WI38 (cell line): ENCODE data around the gene HEBP1.

Experiments used
- H3K4me3 ChIP-seq: 2 replicates; pipeline ENCODE4 v1.5.1; 2011; ENCODE audit warnings: low read depth, mild to moderate bottlenecking, control low read depth, low read length
- TF ChIP-seq, protein P1 (sequence below): IDR thresholded peaks from 2 replicates; pipeline ENCODE4 v1.5.1; 2012; ENCODE audit warnings: low read depth, mild to moderate bottlenecking, control low read depth, low read length

Gene HEBP1, protein sequence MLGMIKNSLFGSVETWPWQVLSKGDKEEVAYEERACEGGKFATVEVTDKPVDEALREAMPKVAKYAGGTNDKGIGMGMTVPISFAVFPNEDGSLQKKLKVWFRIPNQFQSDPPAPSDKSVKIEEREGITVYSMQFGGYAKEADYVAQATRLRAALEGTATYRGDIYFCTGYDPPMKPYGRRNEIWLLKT

DNA sequence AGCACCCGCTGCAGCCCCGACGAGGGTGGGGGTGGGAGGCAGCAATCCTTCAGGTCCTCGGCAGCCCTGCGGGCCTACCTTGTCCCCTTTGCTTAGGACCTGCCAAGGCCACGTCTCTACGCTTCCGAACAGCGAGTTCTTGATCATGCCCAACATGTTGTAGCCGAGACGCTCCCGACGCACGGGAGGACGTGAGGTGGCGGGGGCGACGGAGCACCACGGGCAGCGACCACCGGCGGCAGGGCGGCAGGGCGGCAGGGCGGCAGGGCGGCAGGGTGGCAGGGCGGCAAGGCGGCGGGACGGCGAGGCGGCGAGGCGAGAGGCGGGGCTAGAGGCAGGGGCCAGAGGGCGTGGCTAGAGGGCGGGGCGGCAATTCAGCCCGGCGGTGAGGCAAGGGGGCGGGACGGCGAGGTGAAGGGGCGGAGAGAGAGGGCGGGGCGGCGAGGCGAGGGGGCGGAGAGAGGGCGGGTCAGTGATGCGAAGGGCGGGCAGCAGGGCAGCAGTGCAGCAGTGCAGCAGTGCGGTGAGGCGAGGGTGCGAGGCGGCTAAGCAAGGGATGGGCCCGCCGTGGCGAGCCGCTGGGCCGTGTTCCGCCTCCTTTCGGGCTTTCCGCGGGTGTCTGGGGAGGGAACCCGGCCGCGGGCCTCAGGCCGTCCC lies at the start of gene HEBP1:
Gene HEBP1, minus strand, starts transcription at position 307 of the 657 bp plus-strand sequence. Its CDS starts 151 bp downstream, at position 156.
- TF ChIP-seq, protein P1, sequence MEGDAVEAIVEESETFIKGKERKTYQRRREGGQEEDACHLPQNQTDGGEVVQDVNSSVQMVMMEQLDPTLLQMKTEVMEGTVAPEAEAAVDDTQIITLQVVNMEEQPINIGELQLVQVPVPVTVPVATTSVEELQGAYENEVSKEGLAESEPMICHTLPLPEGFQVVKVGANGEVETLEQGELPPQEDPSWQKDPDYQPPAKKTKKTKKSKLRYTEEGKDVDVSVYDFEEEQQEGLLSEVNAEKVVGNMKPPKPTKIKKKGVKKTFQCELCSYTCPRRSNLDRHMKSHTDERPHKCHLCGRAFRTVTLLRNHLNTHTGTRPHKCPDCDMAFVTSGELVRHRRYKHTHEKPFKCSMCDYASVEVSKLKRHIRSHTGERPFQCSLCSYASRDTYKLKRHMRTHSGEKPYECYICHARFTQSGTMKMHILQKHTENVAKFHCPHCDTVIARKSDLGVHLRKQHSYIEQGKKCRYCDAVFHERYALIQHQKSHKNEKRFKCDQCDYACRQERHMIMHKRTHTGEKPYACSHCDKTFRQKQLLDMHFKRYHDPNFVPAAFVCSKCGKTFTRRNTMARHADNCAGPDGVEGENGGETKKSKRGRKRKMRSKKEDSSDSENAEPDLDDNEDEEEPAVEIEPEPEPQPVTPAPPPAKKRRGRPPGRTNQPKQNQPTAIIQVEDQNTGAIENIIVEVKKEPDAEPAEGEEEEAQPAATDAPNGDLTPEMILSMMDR, result no peak
- peak within 1 kb of the TSS; percentile 90 for H3K4me3 ChIP-seq

- no peak overlapping the region for H3K4me3 ChIP-seq
- TF ChIP-seq, protein P1, result no peak
These were observed 49.8 kb upstream of the HEBP1 start for GRCh38 chr12:13049816-13050215.

- TF ChIP-seq, protein P1, result no peak
- no peak overlapping the region for H3K4me3 ChIP-seq
These were observed 46.9 kb upstream of the HEBP1 start for GRCh38 chr12:13046964-13047363.

DNA sequence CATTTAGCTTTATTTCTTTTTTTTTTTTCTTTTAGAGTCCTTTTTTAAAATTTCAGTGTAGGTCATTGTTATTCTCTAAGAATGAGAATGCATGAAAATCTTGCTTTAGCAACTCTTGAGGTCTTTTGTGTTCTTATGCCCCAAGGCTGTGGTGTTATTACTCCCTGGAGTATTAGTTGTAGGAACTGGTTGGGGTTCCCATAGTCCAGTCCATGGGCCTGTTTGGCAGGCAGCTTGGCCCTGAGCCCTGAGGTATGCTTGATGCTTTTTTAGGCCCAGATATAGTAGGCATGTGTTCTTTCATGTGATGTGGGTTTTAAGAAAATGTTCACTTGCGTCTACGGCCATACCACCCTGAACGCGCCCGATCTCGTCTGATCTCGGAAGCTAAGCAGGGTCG lies 45.8 kb upstream of the HEBP1 start:
- H3K4me3 ChIP-seq, result no peak overlapping the region
- TF ChIP-seq, protein P1, result no peak

DNA sequence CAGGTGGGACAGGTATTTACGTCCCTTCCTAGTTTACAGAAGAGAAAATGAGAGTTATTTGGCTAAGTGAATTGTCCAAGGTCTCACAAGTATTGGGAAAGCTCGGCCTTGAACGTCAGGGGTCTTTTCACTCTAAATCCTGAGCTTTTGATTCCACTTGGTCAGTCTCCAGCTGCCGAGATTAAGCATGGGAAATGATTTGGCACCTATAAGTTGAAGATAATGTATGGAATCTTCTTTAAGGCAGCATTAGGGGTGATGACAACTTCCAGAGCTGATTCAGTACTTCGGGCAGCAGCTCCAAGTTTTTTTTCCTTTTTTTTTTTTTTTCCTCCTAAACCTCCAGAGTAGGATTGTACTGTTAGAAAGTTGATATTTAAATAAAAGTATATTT lies 44.8 kb upstream of the HEBP1 start:
- TF ChIP-seq, protein P1, result no peak
- H3K4me3 ChIP-seq, result peak overlapping the region; percentile 92

GRCh38 chr12:13044002-13044905 lies 44.2 kb upstream of the HEBP1 start, which contains the start of gene FAM234B:
FAM234B (plus strand) TSS chr12:13044381; CDS start chr12:13044404, 23 bp downstream.
- peak within 1 kb of the TSS; percentile 92 for H3K4me3 ChIP-seq

More at GRCh38 chr12:13044002-13044905, 44.2 kb upstream of the HEBP1 start, which contains the start of gene FAM234B:
- TF ChIP-seq, protein P1, result no peak
